HUES6 (cell line): ENCODE results near the gene MYL3.
"Not testable (repeated sequence)": the region's sequence is repeated elsewhere in the genome, so short reads cannot be mapped to it uniquely, and the experiment has no call there.

Experiments used
- H3K27ac ChIP-seq: 2 replicates; pipeline ENCODE4 v1.7.0; 2013; ENCODE audit warnings: low read depth, mild to moderate bottlenecking, low read length, inconsistent platforms
- H3K27me3 ChIP-seq: 2 replicates; pipeline ENCODE4 v1.6.1; 2013; ENCODE audit warnings: low read length; ENCODE audit not compliant: control insufficient read depth, insufficient read depth
- H3K36me3 ChIP-seq: 2 replicates; pipeline ENCODE4 v1.6.1; 2013; ENCODE audit warnings: low read length; ENCODE audit not compliant: control insufficient read depth, insufficient read depth
- H3K4me1 ChIP-seq: 2 replicates; pipeline ENCODE4 v1.6.1; 2013; ENCODE audit warnings: low read length; ENCODE audit not compliant: control insufficient read depth, insufficient read depth
- H3K4me3 ChIP-seq: 2 replicates; pipeline ENCODE4 v1.5.1; 2013; ENCODE audit warnings: low read depth, low read length
- H3K9ac ChIP-seq: one replicate; pipeline ENCODE4 v1.6.1; 2013; ENCODE audit warnings: mild to moderate bottlenecking, low read length
- H3K9me3 ChIP-seq: 2 replicates; pipeline ENCODE4 v1.6.1; 2013; ENCODE audit warnings: low read depth, low read length; ENCODE audit not compliant: control insufficient read depth, insufficient read depth

MYL3 gene

GRCh38 chr3:46863261-46863782 is at the start of gene MYL3:
Gene MYL3, minus strand, starts transcription at chr3:46863444. Its CDS starts 54 bp downstream, at chr3:46863390.
- H3K9ac ChIP-seq, result no peak within 1 kb of the TSS
- H3K27ac ChIP-seq, result no peak within 1 kb of the TSS
- H3K27me3 ChIP-seq, result peaks cover under 1% of the 10 kb centered on the region; the same call in 1 of the 2 replicates
- H3K4me3 ChIP-seq, result no peak within 1 kb of the TSS
- H3K9me3 ChIP-seq, result no peaks in the 10 kb centered on the region
- no peaks in the 10 kb centered on the region for H3K36me3 ChIP-seq
- H3K4me1 ChIP-seq, result peaks cover 6% of the 10 kb centered on the region; the same call in 1 of the 2 replicates

- peaks cover 13% of the 10 kb centered on the region for H3K36me3 ChIP-seq
- no peak overlapping the region for H3K4me3 ChIP-seq
- peaks cover 6% of the 10 kb centered on the region; the same call in 1 of the 2 replicates for H3K4me1 ChIP-seq
- H3K27ac ChIP-seq, result no peak overlapping the region
- no peaks in the 10 kb centered on the region for H3K27me3 ChIP-seq
- H3K9ac ChIP-seq, result no peak overlapping the region
- H3K9me3 ChIP-seq, result peaks cover 9% of the 10 kb centered on the region
Observed at GRCh38 chr3:46912986-46913385, 49.7 kb upstream of the MYL3 start.

- not testable (repeated sequence) for H3K4me1 ChIP-seq, H3K27ac ChIP-seq, H3K9ac ChIP-seq, H3K4me3 ChIP-seq, H3K27me3 ChIP-seq, H3K36me3 ChIP-seq, H3K9me3 ChIP-seq
Observed at GRCh38 chr3:46910914-46911313, 47.7 kb upstream of the MYL3 start.

GRCh38 chr3:46910166-46910760 is 47.0 kb upstream of the MYL3 start:
- no peaks in the 10 kb centered on the region for H3K27me3 ChIP-seq
- no peak overlapping the region for H3K9ac ChIP-seq

GRCh38 chr3:46909535-46910161 is 46.4 kb upstream of the MYL3 start:
- Histone ChIP-seq H3K36me3 (no peaks in the 10 kb centered on the region), H3K9me3 (no peaks in the 10 kb centered on the region), H3K27ac (no peak overlapping the region), H3K9ac (no peak overlapping the region), H3K4me1 (peaks cover 6% of the 10 kb centered on the region; the same call in 1 of the 2 replicates), H3K4me3 (no peak overlapping the region), H3K27me3 (no peaks in the 10 kb centered on the region)

More at GRCh38 chr3:46910166-46910760, 47.0 kb upstream of the MYL3 start:
- no peaks in the 10 kb centered on the region for H3K36me3 ChIP-seq
- no peak overlapping the region for H3K4me3 ChIP-seq
- no peaks in the 10 kb centered on the region for H3K9me3 ChIP-seq
- no peak overlapping the region for H3K27ac ChIP-seq
- H3K4me1 ChIP-seq, result peaks cover 6% of the 10 kb centered on the region; the same call in 1 of the 2 replicates

- Histone ChIP-seq H3K27ac (no peak overlapping the region), H3K36me3 (no peaks in the 10 kb centered on the region), H3K9ac (no peak overlapping the region), H3K27me3 (no peaks in the 10 kb centered on the region), H3K9me3 (no peaks in the 10 kb centered on the region), H3K4me3 (no peak overlapping the region), H3K4me1 (peaks cover 6% of the 10 kb centered on the region; the same call in 1 of the 2 replicates)
Observed at GRCh38 chr3:46908986-46909534, 45.8 kb upstream of the MYL3 start.

GRCh38 chr3:46908294-46908985 is 45.2 kb upstream of the MYL3 start:
- Histone ChIP-seq H3K4me1 (peaks cover 6% of the 10 kb centered on the region; the same call in 1 of the 2 replicates), H3K9ac (no peak overlapping the region), H3K4me3 (no peak overlapping the region), H3K9me3 (no peaks in the 10 kb centered on the region), H3K27ac (no peak overlapping the region), H3K27me3 (no peaks in the 10 kb centered on the region), H3K36me3 (no peaks in the 10 kb centered on the region)

GRCh38 chr3:46907960-46908293 is 44.7 kb upstream of the MYL3 start:
- Histone ChIP-seq H3K4me3 (no peak overlapping the region), H3K27me3 (no peaks in the 10 kb centered on the region), H3K4me1 (peaks cover 6% of the 10 kb centered on the region; the same call in 1 of the 2 replicates), H3K9ac (no peak overlapping the region), H3K36me3 (no peaks in the 10 kb centered on the region), H3K9me3 (no peaks in the 10 kb centered on the region), H3K27ac (no peak overlapping the region)

GRCh38 chr3:46907271-46907670 is 44.0 kb upstream of the MYL3 start:
- Histone ChIP-seq H3K9ac (no peak overlapping the region), H3K36me3 (no peaks in the 10 kb centered on the region), H3K27ac (no peak overlapping the region), H3K27me3 (no peaks in the 10 kb centered on the region), H3K4me1 (peaks cover 6% of the 10 kb centered on the region; the same call in 1 of the 2 replicates), H3K9me3 (no peaks in the 10 kb centered on the region), H3K4me3 (no peak overlapping the region)

- Histone ChIP-seq H3K27ac (no peak overlapping the region), H3K4me3 (no peak overlapping the region), H3K9me3 (no peaks in the 10 kb centered on the region), H3K27me3 (no peaks in the 10 kb centered on the region), H3K36me3 (no peaks in the 10 kb centered on the region), H3K9ac (no peak overlapping the region), H3K4me1 (peaks cover 6% of the 10 kb centered on the region; the same call in 1 of the 2 replicates)
Observed at GRCh38 chr3:46906471-46907058, 43.3 kb upstream of the MYL3 start.
